Activated naive CD8-positive, alpha-beta T cell (primary cell): ENCODE results near the gene SMARCE1.
A peak's percentile ranks its signal among the peaks of the same experiment; 100 is the strongest.

Experiments
- H3K27ac Mint-ChIP-seq: one replicate; pipeline ENCODE4 v1.8.0; 2021; ENCODE audit warnings: mixed read lengths
- H3K27me3 Mint-ChIP-seq: one replicate; pipeline ENCODE4 v1.8.0; 2021; ENCODE audit warnings: mixed read lengths
- H3K36me3 Mint-ChIP-seq: one replicate; pipeline ENCODE4 v1.8.0; 2021; ENCODE audit warnings: mixed read lengths
- H3K4me1 Mint-ChIP-seq: one replicate; pipeline ENCODE4 v1.8.0; 2021; ENCODE audit warnings: low read depth, mixed read lengths
- H3K4me3 Mint-ChIP-seq: one replicate; pipeline ENCODE4 v1.8.0; 2021; ENCODE audit warnings: mild to moderate bottlenecking, mixed read lengths
- H3K9me3 Mint-ChIP-seq: one replicate; pipeline ENCODE4 v1.8.0; 2021; ENCODE audit warnings: low read depth, mixed read lengths

SMARCE1 gene

GRCh38 chr17:40647624-40648383 lies at the start of gene SMARCE1:
TSS of gene SMARCE1 (minus strand) at chr17:40647818. CDS start at chr17:40645802, 2,016 bp downstream.
- Mint-ChIP-seq H3K36me3 (peaks cover 8% of the 10 kb centered on the region), H3K4me1 (peaks cover 44% of the 10 kb centered on the region), H3K4me3 (peak within 1 kb of the TSS; percentile 89), H3K9me3 (no peaks in the 10 kb centered on the region), H3K27me3 (no peaks in the 10 kb centered on the region), H3K27ac (peak within 1 kb of the TSS; percentile 99)

- Mint-ChIP-seq H3K36me3 (no peaks in the 10 kb centered on the region), H3K4me3 (no peak overlapping the region), H3K4me1 (no peaks in the 10 kb centered on the region), H3K27ac (no peak overlapping the region), H3K27me3 (peaks cover 8% of the 10 kb centered on the region), H3K9me3 (no peaks in the 10 kb centered on the region)
Measured at GRCh38 chr17:40697297-40697696, 49.7 kb upstream of the SMARCE1 start.

- H3K4me3 Mint-ChIP-seq, result no peak overlapping the region
- no peak overlapping the region for H3K27ac Mint-ChIP-seq
- no peaks in the 10 kb centered on the region for H3K4me1 Mint-ChIP-seq
- H3K36me3 Mint-ChIP-seq, result no peaks in the 10 kb centered on the region
- H3K9me3 Mint-ChIP-seq, result no peaks in the 10 kb centered on the region
- H3K27me3 Mint-ChIP-seq, result peaks cover 9% of the 10 kb centered on the region
Measured at GRCh38 chr17:40696651-40697072, 49.0 kb upstream of the SMARCE1 start.

- Mint-ChIP-seq H3K27me3 (peaks cover 9% of the 10 kb centered on the region), H3K4me3 (no peak overlapping the region), H3K9me3 (no peaks in the 10 kb centered on the region), H3K36me3 (no peaks in the 10 kb centered on the region), H3K4me1 (no peaks in the 10 kb centered on the region), H3K27ac (no peak overlapping the region)
Measured at GRCh38 chr17:40695874-40696472, 48.4 kb upstream of the SMARCE1 start.

GRCh38 chr17:40694584-40694983 lies 47.0 kb upstream of the SMARCE1 start:
- no peak overlapping the region for H3K27ac Mint-ChIP-seq
- no peaks in the 10 kb centered on the region for H3K4me1 Mint-ChIP-seq
- H3K36me3 Mint-ChIP-seq, result no peaks in the 10 kb centered on the region
- H3K9me3 Mint-ChIP-seq, result no peaks in the 10 kb centered on the region
- peaks cover 9% of the 10 kb centered on the region for H3K27me3 Mint-ChIP-seq
- H3K4me3 Mint-ChIP-seq, result no peak overlapping the region

GRCh38 chr17:40687106-40687505 lies 39.5 kb upstream of the SMARCE1 start:
- H3K4me3 Mint-ChIP-seq, result no peak overlapping the region
- peaks cover 3% of the 10 kb centered on the region for H3K27me3 Mint-ChIP-seq
- no peaks in the 10 kb centered on the region for H3K9me3 Mint-ChIP-seq

GRCh38 chr17:40686192-40686591 lies 38.6 kb upstream of the SMARCE1 start:
- H3K4me1 Mint-ChIP-seq, result no peaks in the 10 kb centered on the region
- no peaks in the 10 kb centered on the region for H3K9me3 Mint-ChIP-seq
- peaks cover 2% of the 10 kb centered on the region for H3K27me3 Mint-ChIP-seq
- H3K36me3 Mint-ChIP-seq, result no peaks in the 10 kb centered on the region
- H3K4me3 Mint-ChIP-seq, result no peak overlapping the region
- H3K27ac Mint-ChIP-seq, result no peak overlapping the region

More at GRCh38 chr17:40687106-40687505, 39.5 kb upstream of the SMARCE1 start:
- Mint-ChIP-seq H3K4me1 (no peaks in the 10 kb centered on the region), H3K36me3 (no peaks in the 10 kb centered on the region), H3K27ac (no peak overlapping the region)

- no peaks in the 10 kb centered on the region for H3K36me3 Mint-ChIP-seq
- peaks cover 9% of the 10 kb centered on the region for H3K27me3 Mint-ChIP-seq
- peaks cover 5% of the 10 kb centered on the region for H3K4me1 Mint-ChIP-seq
- no peak overlapping the region for H3K4me3 Mint-ChIP-seq
- H3K27ac Mint-ChIP-seq, result no peak overlapping the region
- no peaks in the 10 kb centered on the region for H3K9me3 Mint-ChIP-seq
Measured at GRCh38 chr17:40680998-40681397, 33.4 kb upstream of the SMARCE1 start.

GRCh38 chr17:40679523-40679907 lies 31.9 kb upstream of the SMARCE1 start:
- H3K9me3 Mint-ChIP-seq, result no peaks in the 10 kb centered on the region
- H3K36me3 Mint-ChIP-seq, result no peaks in the 10 kb centered on the region
- H3K4me1 Mint-ChIP-seq, result peaks cover 5% of the 10 kb centered on the region
- H3K27me3 Mint-ChIP-seq, result peaks cover 13% of the 10 kb centered on the region
- no peak overlapping the region for H3K27ac Mint-ChIP-seq
- H3K4me3 Mint-ChIP-seq, result no peak overlapping the region

- Mint-ChIP-seq H3K27ac (no peak overlapping the region), H3K9me3 (no peaks in the 10 kb centered on the region), H3K4me1 (peaks cover 5% of the 10 kb centered on the region), H3K36me3 (no peaks in the 10 kb centered on the region), H3K4me3 (no peak overlapping the region), H3K27me3 (peaks cover 13% of the 10 kb centered on the region)
Measured at GRCh38 chr17:40678902-40679522, 31.4 kb upstream of the SMARCE1 start.

GRCh38 chr17:40675905-40676304 lies 28.3 kb upstream of the SMARCE1 start:
- H3K27me3 Mint-ChIP-seq, result peaks cover 10% of the 10 kb centered on the region
- H3K4me1 Mint-ChIP-seq, result peaks cover 5% of the 10 kb centered on the region
- no peak overlapping the region for H3K4me3 Mint-ChIP-seq
- H3K36me3 Mint-ChIP-seq, result no peaks in the 10 kb centered on the region
- no peaks in the 10 kb centered on the region for H3K9me3 Mint-ChIP-seq
- H3K27ac Mint-ChIP-seq, result no peak overlapping the region

- no peak overlapping the region for H3K27ac Mint-ChIP-seq
- H3K4me1 Mint-ChIP-seq, result no peaks in the 10 kb centered on the region
- H3K36me3 Mint-ChIP-seq, result peaks cover 3% of the 10 kb centered on the region
- H3K9me3 Mint-ChIP-seq, result no peaks in the 10 kb centered on the region
- no peak overlapping the region for H3K4me3 Mint-ChIP-seq
- H3K27me3 Mint-ChIP-seq, result peaks cover 9% of the 10 kb centered on the region
Measured at GRCh38 chr17:40672654-40673053, 25.0 kb upstream of the SMARCE1 start.

GRCh38 chr17:40671282-40671681 lies 23.7 kb upstream of the SMARCE1 start:
- Mint-ChIP-seq H3K9me3 (no peaks in the 10 kb centered on the region), H3K4me1 (no peaks in the 10 kb centered on the region), H3K27ac (no peak overlapping the region), H3K36me3 (peaks cover 3% of the 10 kb centered on the region), H3K4me3 (no peak overlapping the region), H3K27me3 (peaks cover 4% of the 10 kb centered on the region)

- peaks cover 6% of the 10 kb centered on the region for H3K4me1 Mint-ChIP-seq
- H3K27me3 Mint-ChIP-seq, result peaks cover 8% of the 10 kb centered on the region
- H3K27ac Mint-ChIP-seq, result no peak overlapping the region
- peaks cover 5% of the 10 kb centered on the region for H3K36me3 Mint-ChIP-seq
- no peak overlapping the region for H3K4me3 Mint-ChIP-seq
- no peaks in the 10 kb centered on the region for H3K9me3 Mint-ChIP-seq
Measured at GRCh38 chr17:40666331-40666730, 18.7 kb upstream of the SMARCE1 start.

- H3K9me3 Mint-ChIP-seq, result no peaks in the 10 kb centered on the region
- peak within 1 kb of the TSS; percentile 62 for H3K4me3 Mint-ChIP-seq
- peaks cover 10% of the 10 kb centered on the region for H3K27me3 Mint-ChIP-seq
- no peak within 1 kb of the TSS for H3K27ac Mint-ChIP-seq
- H3K36me3 Mint-ChIP-seq, result peaks cover 3% of the 10 kb centered on the region
- peaks cover 9% of the 10 kb centered on the region for H3K4me1 Mint-ChIP-seq
Measured at GRCh38 chr17:40664582-40665333, 17.1 kb upstream of the SMARCE1 start, which contains the start of gene KRT222. TSS of gene KRT222 (minus strand) at chr17:40665177. CDS start at chr17:40665099, 78 bp downstream.
